B cell (primary cell): Measurements from ENCODE around the gene SLCO3A1. TPM values are rescaled to one million over a fixed set of nuclear protein-coding genes. Genes with fewer than 3 reads are reported as not detected.

Experiments
- ATAC-seq: fragments of 200-7000 bp; cut with Tn5 transposase; one replicate; pipeline ENCODE4 v1.10.0; 2021; ENCODE audit warnings: low read depth, mild to moderate bottlenecking, moderate number of reproducible peaks, moderate library complexity
- CTCF ChIA-PET: fragments of 350-600 bp; sonication (Branson Sonifier 250); formaldehyde crosslinking; loops from one replicate; lab custom pipeline; 2021; ENCODE audit warnings: antibody characterized with exemption, inconsistent platforms; lab: Charles Lee
- POLR2A ChIA-PET: fragments of 350-600 bp; sonication (Branson Sonifier 250); formaldehyde crosslinking; loops from one replicate; lab custom pipeline; 2021; ENCODE audit warnings: antibody characterized with exemption; lab: Charles Lee
- DNase-seq: peaks from one replicate; pipeline ENCODE4 v3.0.0; 2013
- H2AFZ ChIP-seq: 2 replicates; pipeline ENCODE4 v1.6.1; 2012; ENCODE audit warnings: mild to moderate bottlenecking, low read depth, low read length; ENCODE audit not compliant: insufficient read depth, poor library complexity, severe bottlenecking
- H3K27ac ChIP-seq, 2 donors: 1 replicate in 1 of 2; 2 replicates in 1 of 2; pipeline ENCODE4 v1.5.1; 2012 to 2013; ENCODE audit warnings: low read length in 2 of 2, mild to moderate bottlenecking in 2 of 2, moderate library complexity in 1 of 2
- H3K27me3 ChIP-seq, 4 experiments: fragments of 200-600 bp in 1 of 4; sonication (generic) in 1 of 4; replicated peaks in 1 of 4; 1 replicate in 2 of 4; 2 replicates in 2 of 4; pipeline versions ENCODE4 v1.6.1 to v1.7.0; 2013 to 2016; ENCODE audit warnings: low read length in 3 of 4, mild to moderate bottlenecking in 2 of 4, mixed read lengths in 1 of 4, moderate library complexity in 1 of 4; ENCODE audit not compliant: insufficient read depth in 4 of 4, control insufficient read depth in 3 of 4; ENCODE audit errors: control extremely low read depth in 1 of 4
- H3K36me3 ChIP-seq, 2 experiments: replicated peaks in 1 of 2; 1 replicate in 1 of 2; 2 replicates in 1 of 2; pipeline versions ENCODE4 v1.6.1 to v1.7.1; 2013; ENCODE audit warnings: low read length in 1 of 2; ENCODE audit not compliant: insufficient read depth in 2 of 2, control insufficient read depth in 1 of 2; ENCODE audit errors: control extremely low read depth in 1 of 2, extremely low read depth in 1 of 2
- H3K4me1 ChIP-seq, 2 donors: fragments of 200-600 bp in 1 of 2; sonication (generic) in 1 of 2; 1 replicate in 1 of 2; 2 replicates in 1 of 2; pipeline versions ENCODE4 v1.5.1 to v1.6.1; 2013 to 2017; ENCODE audit warnings: low read length in 2 of 2; ENCODE audit not compliant: control insufficient read depth in 2 of 2, insufficient read depth in 2 of 2
- H3K4me2 ChIP-seq: replicated peaks from 2 replicates; pipeline ENCODE3; 2012; ENCODE audit warnings: mild to moderate bottlenecking, low read depth, low read length; ENCODE audit not compliant: poor library complexity, severe bottlenecking
- H3K4me3 ChIP-seq, 5 experiments: fragments of 200-600 bp in 1 of 5; sonication (generic) in 1 of 5; 1 replicate in 3 of 5; 2 replicates in 2 of 5; pipeline versions ENCODE4 v1.5.1 to v1.7.0; 2011 to 2016; ENCODE audit warnings: low read length in 4 of 5, mild to moderate bottlenecking in 4 of 5, low read depth in 2 of 5, control low read depth in 1 of 5, moderate library complexity in 1 of 5; ENCODE audit not compliant: insufficient read depth in 1 of 5; ENCODE audit errors: control extremely low read depth in 1 of 5, extremely low read depth in 1 of 5
- H3K79me2 ChIP-seq: fragments of 200-600 bp; sonication (generic); one replicate; pipeline ENCODE4 v1.6.0; 2016; ENCODE audit warnings: low read length; ENCODE audit not compliant: control insufficient read depth, insufficient read depth
- H3K9ac ChIP-seq: fragments of 200-600 bp; sonication (generic); 2 replicates; pipeline ENCODE4 v1.6.1; 2017; ENCODE audit warnings: mild to moderate bottlenecking, low read length, moderate library complexity
- H3K9me3 ChIP-seq, 3 donors: one replicate each; pipeline versions ENCODE4 v1.6.1 to v1.7.1; 2013; ENCODE audit warnings: low read length in 2 of 3; ENCODE audit not compliant: control insufficient read depth in 2 of 3, insufficient read depth in 1 of 3; ENCODE audit errors: control extremely low read depth in 1 of 3
- H4K20me1 ChIP-seq: 2 replicates; pipeline ENCODE4 v1.6.0; 2012; ENCODE audit warnings: mild to moderate bottlenecking, low read length; ENCODE audit not compliant: insufficient read depth, control insufficient read depth, poor library complexity, severe bottlenecking
- H3K27ac Mint-ChIP-seq: one replicate; pipeline ENCODE4 v1.8.0; 2021; ENCODE audit warnings: mixed read lengths
- H3K27me3 Mint-ChIP-seq: one replicate; pipeline ENCODE4 v1.8.0; 2021; ENCODE audit warnings: mixed read lengths
- H3K4me1 Mint-ChIP-seq: one replicate; pipeline ENCODE4 v1.8.0; 2021; ENCODE audit warnings: mixed read lengths
- H3K4me3 Mint-ChIP-seq: one replicate; pipeline ENCODE4 v1.8.0; 2021; ENCODE audit warnings: mixed read lengths
- H3K9me3 Mint-ChIP-seq: one replicate; pipeline ENCODE4 v1.8.0; 2022; ENCODE audit warnings: mixed read lengths; ENCODE audit not compliant: insufficient read depth
- CTCF ChIP-seq: fragments of 200-600 bp; IDR thresholded peaks from one replicate; pipeline ENCODE4 v1.8.0; 2022; ENCODE audit warnings: antibody characterized with exemption, mild to moderate bottlenecking
- EZH2 ChIP-seq: IDR thresholded peaks from 2 replicates; pipeline ENCODE4 v1.6.1; 2012; ENCODE audit warnings: borderline replicate concordance, low read depth, mild to moderate bottlenecking, moderate library complexity, low read length; ENCODE audit not compliant: insufficient read depth, poor library complexity, severe bottlenecking
- WGBS: methylation state at CpG from one replicate; pipeline ENCODE4 v1.1.5; 2013; ENCODE audit warnings: missing lambda C conversion rate; ENCODE audit not compliant: insufficient coverage; 5-methylcytosine and 5-hydroxymethylcytosine counted together
- intact Hi-C: fragments of 100-400 bp; cut with micrococcal nuclease; formaldehyde crosslinking; loops from one replicate; pipeline ENCODE4 v1.10.0; 2022
- polyA plus RNA-seq: library from polyadenylated mRNA; depleted of rRNA; stranded (reverse); fragments of >200 nt; gene quantifications from 2 replicates; pipeline ENCODE4 v1.2.3, GENCODE V29; 2012
- total RNA-seq, 2 donors: library from RNA; stranded (reverse); fragments of 120-200 nt in 1 of 2; gene quantifications; 1 replicate in 1 of 2; 2 replicates in 1 of 2; pipeline versions ENCODE4 v1.2.3 to v1.2.4, GENCODE V29; 2013 to 2022

SLCO3A1 gene
- total and polyA plus RNA-seq, 2 donors (not counting 1 experiment from before 2014, with no cell fraction given), result 0.99 to 2.3 TPM

GRCh38 chr15:91949361-91949760, 95.9 kb downstream of the SLCO3A1 start:
- Mint-ChIP-seq H3K27ac (no peak overlapping the region), H3K9me3 (no peaks in the 10 kb centered on the region), H3K4me1 (no peaks in the 10 kb centered on the region), H3K27me3 (peaks cover 25% of the 10 kb centered on the region), H3K4me3 (no peak overlapping the region)
- no peak overlapping the region for H2AFZ ChIP-seq
- H3K27ac ChIP-seq, result no peak overlapping the region
- DNase-seq (no peak), ATAC-seq (no peak)
- TF ChIP-seq CTCF, result no peak
- TF ChIP-seq EZH2, result no peak
- H3K9ac ChIP-seq, result no peak overlapping the region
- no peak overlapping the region for H3K4me2 ChIP-seq
- no peaks in the 10 kb centered on the region for H3K4me1 ChIP-seq
- H3K36me3 ChIP-seq, result no peaks in the 10 kb centered on the region
- H3K27me3 ChIP-seq, result peaks cover 0 to 8% (median 0%) of the 10 kb centered on the region in 4 experiments
- peaks cover 0 to 7% (median 0%) of the 10 kb centered on the region in 3 donors for H3K9me3 ChIP-seq
- H3K4me3 ChIP-seq, result no peak overlapping the region
- ChIA-PET CTCF (no interaction called here), POLR2A (no interaction called here)
- H4K20me1 ChIP-seq, result no peaks in the 10 kb centered on the region
- H3K79me2 ChIP-seq, result no peaks in the 10 kb centered on the region
- 94% methylated on average over 6 of the region's 8 CpGs for WGBS
- intact Hi-C loops, result no loop called here

- ATAC-seq (no peak), DNase-seq (no peak)
- H3K27ac ChIP-seq, result no peak overlapping the region
- H4K20me1 ChIP-seq, result no peaks in the 10 kb centered on the region
- no peak overlapping the region for H3K4me3 Mint-ChIP-seq
- intact Hi-C loops, result no loop called here
- H3K79me2 ChIP-seq, result no peaks in the 10 kb centered on the region
- no peak overlapping the region for H3K9ac ChIP-seq
- H3K4me1 ChIP-seq, result no peaks in the 10 kb centered on the region
- no peak overlapping the region for H3K27ac Mint-ChIP-seq
- 88% methylated on average over 4 of the region's 4 CpGs for whole genome bisulfite sequencing
- H2AFZ ChIP-seq, result no peak overlapping the region
- H3K9me3 Mint-ChIP-seq, result no peaks in the 10 kb centered on the region
- peaks cover 0 to 8% (median 0%) of the 10 kb centered on the region in 4 experiments for H3K27me3 ChIP-seq
- peaks cover 0 to 11% (median 0%) of the 10 kb centered on the region in 3 donors for H3K9me3 ChIP-seq
- peaks cover 25% of the 10 kb centered on the region for H3K27me3 Mint-ChIP-seq
- ChIA-PET POLR2A (no interaction called here), CTCF (no interaction called here)
- no peak overlapping the region for H3K4me2 ChIP-seq
- no peak overlapping the region for H3K4me3 ChIP-seq
- H3K36me3 ChIP-seq, result no peaks in the 10 kb centered on the region
- TF ChIP-seq EZH2, result no peak
- no peak for TF ChIP-seq CTCF
- no peaks in the 10 kb centered on the region for H3K4me1 Mint-ChIP-seq
Observed at GRCh38 chr15:91950054-91950453, 96.5 kb downstream of the SLCO3A1 start.
